DMS 273 treated with DMSO at 0.1 percent for 48 hours (cell line): Measurements from ENCODE around the gene MRPL24.

Source experiments
- DNase-seq: peaks from one replicate; lab custom pipeline; 2025; lab: John Stamatoyannopoulos, UW

The MRPL24 gene

DNA sequence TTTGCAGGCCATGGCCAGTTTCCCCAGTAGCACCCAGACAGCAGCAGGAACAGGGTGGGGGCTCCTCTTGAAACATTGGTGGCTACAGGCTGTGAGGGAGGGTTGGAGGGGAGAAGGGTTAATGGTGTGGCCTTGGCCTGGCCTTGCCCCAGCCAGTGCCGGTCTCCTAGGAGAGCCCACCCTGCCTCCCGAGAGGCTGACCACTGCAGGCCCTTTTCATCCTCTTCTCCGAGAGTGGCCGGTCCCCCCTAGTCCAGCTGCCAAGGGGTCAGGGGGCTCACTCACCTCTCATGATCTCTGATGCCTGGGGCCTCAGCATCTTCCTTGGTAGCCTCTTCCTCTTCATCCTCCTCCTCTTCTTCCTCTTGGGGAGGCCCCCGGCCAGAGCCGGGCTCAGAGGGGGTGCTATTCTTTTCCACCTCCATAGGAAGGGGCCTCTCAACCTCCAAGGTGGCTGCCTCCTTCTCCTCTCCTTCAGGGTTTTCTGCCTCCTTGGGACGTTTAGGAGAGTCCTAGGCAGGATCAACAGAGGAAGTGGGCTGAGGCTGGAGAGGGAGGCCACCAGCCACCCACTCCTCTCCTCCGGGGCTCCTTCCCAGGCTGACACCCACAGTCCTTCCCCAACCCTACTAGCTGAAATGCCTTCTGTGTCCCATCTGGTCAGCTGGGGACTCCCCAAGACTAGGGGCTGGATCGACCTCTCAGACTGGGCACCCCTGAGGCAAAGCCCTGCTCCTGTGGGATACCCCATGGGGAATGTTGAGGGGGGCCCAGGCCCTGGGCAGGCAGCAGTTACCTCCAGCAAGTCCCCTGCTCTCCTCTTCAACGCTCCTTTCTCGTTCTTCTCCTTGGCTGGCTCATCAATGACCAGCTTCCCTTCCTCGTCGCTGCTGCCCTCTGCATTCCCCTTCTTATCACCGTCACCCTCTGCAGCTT is 2.7 kb upstream of the MRPL24 start:
- DNase-seq = no peak

DNA sequence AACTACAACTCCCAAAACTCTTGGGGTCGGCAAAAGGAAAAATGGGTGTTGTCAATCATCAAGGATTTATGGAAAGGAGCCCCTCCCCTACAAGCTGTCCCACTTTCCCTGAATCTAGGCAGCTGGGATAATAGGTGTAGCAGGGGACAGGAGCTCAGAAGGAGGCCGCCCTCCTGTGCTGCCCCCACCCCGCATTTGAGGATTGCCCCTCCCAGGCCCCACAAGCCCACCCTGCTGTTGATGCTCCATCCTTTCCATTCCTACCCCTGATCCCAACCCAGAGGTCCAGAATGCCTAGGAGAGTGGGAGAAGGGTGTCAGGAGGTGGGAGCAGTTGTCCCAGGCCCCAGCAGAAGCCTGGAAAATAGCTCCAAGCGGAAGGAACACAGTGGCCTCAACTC is 1.9 kb upstream of the MRPL24 start:
- no peak for DNase-seq

- DNase-seq = no peak
Measured at GRCh38 chr1:156742017-156742416, 1.1 kb upstream of the MRPL24 start.

DNA sequence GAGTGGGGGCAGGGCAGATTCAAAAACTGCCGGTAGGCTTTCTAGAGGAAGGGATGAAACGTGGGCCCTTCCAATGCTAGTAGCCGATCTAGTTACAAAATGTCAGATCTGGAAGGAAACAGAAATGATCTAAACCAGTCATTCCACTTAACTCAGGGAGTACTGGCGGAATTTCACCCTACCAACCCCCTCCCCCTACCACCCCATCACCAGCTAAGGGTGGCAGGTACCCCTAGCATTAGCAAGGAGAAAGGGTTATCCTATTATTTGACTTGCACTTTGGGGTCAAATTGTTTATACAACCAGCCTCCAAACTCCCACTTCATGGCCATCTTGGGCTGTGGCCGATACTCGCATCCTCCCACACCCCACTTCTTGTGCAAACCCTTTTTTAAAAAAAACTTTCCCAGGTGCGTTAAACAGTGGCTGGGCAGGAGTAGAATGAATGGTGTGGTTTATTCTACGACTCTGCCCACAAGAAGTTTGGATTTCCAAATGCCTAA is 644 bp upstream of the MRPL24 start:
- DNase-seq = no peak

- DNase-seq = no peak
Measured at GRCh38 chr1:156740237-156740740, 599 bp downstream of the MRPL24 start.

DNA sequence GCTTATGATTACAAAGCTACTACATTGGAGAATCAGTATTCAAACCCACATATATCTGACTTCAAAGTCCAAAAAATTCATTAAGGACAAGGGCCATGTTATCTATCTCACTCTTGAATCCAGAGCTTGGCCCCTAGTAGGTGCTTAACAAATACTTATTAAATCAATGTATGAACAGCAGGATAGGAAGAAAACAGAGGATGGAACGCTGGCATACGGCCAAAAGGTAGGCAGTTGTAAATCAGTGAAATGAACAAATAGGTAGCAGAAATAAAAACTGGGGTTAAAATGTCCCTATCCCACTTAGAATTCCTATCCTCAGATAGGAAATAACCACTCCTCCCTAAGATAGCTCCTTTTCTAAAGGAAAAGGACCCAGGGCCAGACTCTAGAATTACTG is 2.0 kb downstream of the MRPL24 start:
- no peak for DNase-seq

DNA sequence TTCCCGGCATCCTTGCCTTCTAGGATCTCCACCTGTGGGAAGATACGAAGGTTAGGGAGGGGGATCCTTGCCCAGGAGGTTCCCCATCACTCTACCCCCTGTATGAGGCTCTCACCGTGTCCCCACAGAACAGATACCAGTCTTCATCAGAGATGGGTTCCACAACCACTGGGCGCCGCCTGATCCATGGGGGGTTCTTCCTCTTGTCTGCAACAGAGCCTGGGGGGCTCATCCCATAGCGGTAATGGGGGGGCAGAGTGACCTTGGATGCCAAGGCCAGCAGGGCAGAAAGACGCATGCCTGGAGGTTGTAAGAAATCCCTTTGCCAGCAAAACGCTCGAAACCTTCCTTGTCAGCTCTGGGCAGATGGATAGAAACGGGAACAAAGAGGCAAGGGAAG is 2.5 kb downstream of the MRPL24 start:
- DNase-seq = no peak

DNA sequence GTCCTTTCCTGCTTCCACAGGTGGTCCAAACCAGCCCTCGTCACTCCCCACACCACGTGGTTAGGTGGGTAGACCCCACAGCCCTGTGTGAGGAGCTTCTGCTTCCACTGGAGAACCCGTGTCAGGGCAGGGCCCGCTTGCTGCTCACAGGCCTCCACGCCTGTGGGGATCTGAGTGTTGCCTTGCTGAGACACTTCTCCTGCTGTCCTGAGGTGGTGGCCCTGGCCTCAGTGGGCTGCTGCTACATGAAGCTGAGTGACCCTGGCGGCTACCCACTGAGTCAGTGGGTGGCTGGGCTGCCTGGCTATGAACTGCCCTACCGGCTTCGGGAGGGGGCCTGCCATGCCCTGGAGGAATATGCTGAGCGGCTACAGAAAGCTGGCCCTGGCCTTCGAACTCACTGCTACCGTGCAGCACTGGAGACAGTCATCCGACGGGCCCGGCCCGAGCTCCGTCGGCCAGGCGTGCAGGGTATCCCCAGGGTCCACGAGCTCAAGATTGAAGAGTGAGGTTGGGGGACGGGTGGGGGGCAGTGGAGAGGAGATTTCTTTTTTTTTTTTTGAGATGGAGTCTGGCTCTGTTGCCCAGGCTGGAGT is 6.8 kb downstream of the MRPL24 start:
- DNase-seq = no peak

- peak; percentile 93 for DNase-seq
Measured at GRCh38 chr1:156728599-156729462, 12.1 kb downstream of the MRPL24 start, which contains the start of gene ISG20L2. Gene ISG20L2 (minus strand): TSS chr1:156728766. CDS start chr1:156727652, 1,114 bp downstream.

GRCh38 chr1:156727926-156728598 is 12.8 kb downstream of the MRPL24 start, which contains the start of gene METTL25B:
Gene METTL25B (plus strand): TSS chr1:156728469. CDS start chr1:156729105, 636 bp downstream.
- DNase-seq = peak; percentile 70

DNA sequence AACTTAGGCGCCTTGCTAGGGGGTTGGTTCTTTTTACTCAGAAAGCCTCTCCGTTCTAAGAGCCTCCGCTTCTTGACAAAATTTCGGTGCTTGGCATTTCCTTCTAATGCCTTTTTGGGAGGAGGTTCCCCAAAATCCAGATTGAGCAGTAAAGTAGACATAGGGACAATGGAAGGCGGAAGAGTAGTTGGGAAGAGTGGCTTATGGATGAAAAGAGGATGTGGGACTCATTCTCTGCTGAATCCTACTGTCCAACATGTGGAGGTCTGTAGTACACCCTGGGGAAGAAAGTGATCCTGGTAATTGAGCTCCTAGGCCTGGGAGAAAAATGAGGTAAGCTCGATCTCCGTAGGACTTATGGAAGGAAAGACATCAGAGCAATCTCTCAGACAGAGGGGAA is 13.4 kb downstream of the MRPL24 start:
- DNase-seq = no peak

DNA sequence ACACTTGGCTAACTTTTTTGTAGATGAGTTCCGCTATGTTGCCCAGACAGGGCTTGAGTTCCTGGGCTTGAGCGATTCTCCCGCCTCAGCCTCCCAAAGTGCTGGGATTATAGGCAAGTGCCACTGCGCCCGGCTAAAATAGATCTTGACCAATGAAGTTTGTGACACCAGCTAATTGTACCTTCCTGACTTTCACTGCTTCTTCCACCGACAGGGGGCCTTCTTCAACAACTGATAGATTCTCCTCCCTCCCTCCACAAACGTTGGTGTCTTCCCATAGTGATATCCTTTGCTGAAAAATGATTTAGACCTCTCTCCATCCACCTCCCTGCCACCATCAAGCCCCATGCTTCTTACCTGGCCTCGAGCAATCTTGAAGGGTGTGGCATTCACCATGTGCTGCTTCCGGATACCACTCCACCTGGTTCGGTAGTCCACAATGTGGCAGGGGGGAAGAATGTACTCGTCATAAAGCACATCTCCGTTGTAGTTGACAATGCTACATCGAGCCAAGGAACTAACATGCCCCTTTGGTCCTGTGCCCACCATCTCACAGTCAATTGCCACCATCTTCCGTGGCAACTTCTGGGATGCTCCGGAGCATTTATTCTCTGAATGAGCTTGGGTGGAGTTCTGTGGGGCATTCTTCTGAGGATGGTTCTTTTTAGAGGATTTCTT is 14.2 kb downstream of the MRPL24 start:
- peak; percentile 56 for DNase-seq

DNA sequence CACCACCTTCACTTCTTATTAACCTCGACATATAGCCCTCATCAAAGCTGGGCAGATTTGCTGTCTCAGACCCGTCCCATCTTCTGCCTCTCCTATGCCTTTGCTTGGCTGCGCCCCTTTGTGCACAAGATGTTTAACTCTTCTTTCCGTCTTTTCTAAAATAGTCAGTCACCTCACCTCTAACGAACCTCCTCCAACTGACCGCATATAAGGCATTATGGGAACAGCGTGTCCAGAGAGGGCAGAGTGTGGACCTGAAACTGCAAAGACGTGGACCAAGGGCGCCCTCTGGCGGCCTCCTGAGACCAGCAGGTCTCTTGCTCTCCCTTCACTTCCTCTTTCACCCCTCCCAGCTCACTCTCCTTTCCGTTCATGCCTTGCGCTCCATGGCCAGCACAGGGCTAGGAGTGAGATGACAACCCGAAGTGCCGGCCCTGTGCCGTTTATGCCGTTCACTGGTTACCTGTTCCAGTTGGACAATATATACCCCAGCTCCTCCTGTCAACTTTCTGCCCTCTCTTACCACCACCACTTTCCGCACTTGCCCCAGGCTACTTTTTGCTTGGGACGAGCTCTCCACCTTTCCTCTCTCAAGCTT is 15.1 kb downstream of the MRPL24 start:
- peak; percentile 67 for DNase-seq

GRCh38 chr1:156721535-156721934 is 19.4 kb downstream of the MRPL24 start:
- no peak for DNase-seq

DNA sequence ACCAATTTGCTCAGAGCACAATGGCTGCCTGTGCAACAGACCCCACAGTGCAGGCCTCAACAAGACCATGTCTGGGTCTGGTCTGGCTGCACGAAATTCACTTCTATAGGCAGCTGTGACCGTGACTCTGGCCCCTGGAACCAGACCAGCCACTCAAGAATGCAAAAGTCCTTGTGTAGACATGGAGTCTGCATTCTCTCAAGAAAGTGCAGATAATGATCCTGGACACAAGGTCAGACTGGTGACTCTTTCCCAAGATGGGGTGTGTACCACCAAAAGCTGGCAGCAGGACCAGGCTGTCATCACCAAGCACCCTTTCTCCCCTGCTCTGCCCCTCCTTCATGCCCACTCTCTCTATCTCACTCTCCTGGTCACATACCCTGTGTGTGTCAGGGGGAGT is 19.8 kb downstream of the MRPL24 start:
- no peak for DNase-seq

- DNase-seq = peak; percentile 63
Measured at GRCh38 chr1:156717351-156717750, 23.5 kb downstream of the MRPL24 start.

GRCh38 chr1:156714830-156715229 is 26.1 kb downstream of the MRPL24 start:
- no peak for DNase-seq

DNA sequence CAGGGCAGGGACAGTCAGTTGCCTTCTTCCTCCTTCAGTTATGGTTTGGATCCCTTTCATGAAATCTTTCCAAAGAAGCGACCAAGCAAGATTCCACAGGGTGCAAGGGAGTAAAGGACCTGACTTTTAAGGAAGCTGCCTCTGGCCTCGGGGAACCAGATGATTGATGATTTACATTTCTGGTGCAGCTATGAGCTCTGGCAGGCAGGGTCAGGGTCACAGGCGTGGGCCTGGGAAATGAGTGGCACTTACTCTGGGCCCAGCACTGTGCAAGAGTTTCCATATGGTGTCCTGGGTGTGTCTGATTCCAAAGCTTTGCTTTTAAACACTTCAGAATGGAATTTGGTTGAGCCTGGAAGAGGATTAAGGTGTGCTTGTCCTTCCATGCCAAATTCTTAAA is 28.3 kb downstream of the MRPL24 start:
- DNase-seq = no peak

DNA sequence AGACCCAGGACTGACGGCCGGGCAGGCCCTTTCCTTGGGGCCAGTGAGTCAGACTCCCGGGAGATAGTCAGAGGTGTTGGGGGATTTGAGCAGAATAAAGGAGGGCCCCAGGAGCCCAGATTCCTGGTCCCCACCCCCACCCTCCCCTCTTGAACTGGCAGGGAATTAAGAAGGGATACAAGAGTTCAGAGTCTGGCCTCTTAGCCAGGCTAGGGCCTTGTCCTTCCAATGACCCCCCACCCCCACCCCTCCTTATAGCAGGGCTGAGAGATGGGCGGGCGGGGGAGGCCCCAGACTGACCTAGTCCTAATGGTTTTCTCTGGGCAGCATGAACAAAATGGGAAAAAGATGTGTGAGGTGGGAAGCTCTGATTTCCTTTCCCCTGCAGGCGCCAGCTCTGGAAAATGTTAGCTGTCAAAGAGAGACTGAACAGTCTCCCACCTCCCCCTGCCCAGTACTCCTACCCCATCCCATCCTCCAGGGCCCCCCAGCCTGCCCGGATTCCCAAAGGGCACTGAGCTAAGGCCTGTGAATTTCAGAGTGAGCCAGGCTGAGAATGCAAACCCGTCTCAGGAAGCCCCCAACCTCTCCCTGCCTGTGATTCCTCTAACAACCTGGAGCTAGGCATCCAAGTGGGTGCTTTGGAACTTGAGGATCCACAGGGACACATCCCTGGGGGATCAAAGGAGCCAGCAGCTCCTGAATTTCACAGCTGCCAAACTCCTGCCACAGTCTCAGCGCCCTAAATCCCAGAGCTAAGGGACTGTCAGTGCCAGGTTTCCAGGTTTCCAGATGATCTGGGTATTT is 29.7 kb downstream of the MRPL24 start:
- no peak for DNase-seq
